Stimulated activated naive CD8-positive, alpha-beta T cell treated with anti-CD3 and anti-CD28 coated beads, Interleukin-15, Interleukin-2, amounts not matched to agents 100 U/mL and 50 U/mL, for 24 hours (primary cell): ENCODE measurements around the gene PRPH2.

Source experiments
- ATAC-seq: fragments of 150-1000 bp; cut with Tn5 transposase; one replicate; pipeline ENCODE4 v1.10.0; 2021
- DNase-seq: peaks from one replicate; pipeline ENCODE4 v3.0.0; 2021

Gene PRPH2, protein sequence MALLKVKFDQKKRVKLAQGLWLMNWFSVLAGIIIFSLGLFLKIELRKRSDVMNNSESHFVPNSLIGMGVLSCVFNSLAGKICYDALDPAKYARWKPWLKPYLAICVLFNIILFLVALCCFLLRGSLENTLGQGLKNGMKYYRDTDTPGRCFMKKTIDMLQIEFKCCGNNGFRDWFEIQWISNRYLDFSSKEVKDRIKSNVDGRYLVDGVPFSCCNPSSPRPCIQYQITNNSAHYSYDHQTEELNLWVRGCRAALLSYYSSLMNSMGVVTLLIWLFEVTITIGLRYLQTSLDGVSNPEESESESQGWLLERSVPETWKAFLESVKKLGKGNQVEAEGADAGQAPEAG

DNA sequence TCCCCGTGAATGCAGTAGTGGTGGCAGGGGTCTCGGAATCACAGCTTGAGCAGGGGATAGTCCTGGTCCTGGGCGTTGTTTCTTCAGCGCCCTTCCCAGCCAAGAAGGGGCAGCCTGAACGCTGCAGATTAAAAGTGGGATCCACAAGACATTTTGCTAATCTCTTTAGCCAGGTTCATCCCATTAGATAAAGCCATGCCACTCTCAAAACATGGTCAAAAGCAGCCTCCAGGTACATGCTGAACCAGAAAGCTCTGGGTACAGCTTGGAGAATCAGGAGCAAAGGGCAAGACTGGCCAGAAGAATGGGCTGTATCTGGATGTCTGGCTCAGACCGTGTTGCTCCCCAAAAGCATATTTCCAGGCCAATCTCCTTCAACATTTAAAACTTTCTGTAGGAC, at the start of gene PRPH2:
Gene PRPH2, minus strand, starts transcription at position 101 of the 400 bp plus-strand sequence. CDS start 263 bp downstream, outside the sequence.
- no peak for ATAC-seq

DNA sequence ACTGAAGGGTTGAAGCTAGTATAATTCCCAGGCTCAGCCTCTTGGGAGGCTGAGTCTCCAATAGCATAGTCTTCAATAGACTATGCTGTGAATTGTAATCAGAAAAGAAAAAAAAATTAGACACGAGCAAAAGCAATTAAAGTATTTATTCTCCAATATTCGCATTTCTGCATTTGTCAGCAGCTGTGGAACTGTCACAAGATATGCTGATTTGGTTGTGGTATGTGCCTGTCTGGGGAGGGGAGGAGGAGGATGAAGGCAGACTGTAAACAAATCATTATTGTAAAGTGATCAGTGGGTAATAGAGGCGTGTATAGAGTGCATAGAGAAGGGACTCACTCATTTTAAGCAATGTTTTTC, 49.3 kb upstream of the PRPH2 start:
- no peak for ATAC-seq
- no peak for DNase-seq

More for the DNA sequence above, at the start of gene PRPH2:
- DNase-seq: no peak

DNA sequence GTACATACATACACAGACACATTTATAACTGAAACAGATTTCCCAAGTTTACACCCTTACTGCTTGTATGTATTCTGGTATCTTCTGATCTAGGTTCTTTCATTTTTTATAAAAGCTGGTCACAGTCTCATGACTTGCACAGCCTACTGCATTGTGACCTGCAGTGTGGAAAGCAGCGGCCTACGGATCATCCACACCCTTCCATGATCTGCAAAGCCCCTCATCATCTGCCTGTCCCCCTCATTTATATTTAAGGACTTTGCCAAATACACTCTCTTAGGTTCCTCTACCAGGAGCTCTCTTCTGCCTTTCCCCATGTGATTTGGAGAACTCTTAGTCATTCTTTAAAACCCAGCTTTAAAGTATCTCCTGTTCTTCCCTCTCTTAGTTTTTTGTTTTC, 47.4 kb upstream of the PRPH2 start:
- DNase-seq: no peak
- no peak for ATAC-seq

DNA sequence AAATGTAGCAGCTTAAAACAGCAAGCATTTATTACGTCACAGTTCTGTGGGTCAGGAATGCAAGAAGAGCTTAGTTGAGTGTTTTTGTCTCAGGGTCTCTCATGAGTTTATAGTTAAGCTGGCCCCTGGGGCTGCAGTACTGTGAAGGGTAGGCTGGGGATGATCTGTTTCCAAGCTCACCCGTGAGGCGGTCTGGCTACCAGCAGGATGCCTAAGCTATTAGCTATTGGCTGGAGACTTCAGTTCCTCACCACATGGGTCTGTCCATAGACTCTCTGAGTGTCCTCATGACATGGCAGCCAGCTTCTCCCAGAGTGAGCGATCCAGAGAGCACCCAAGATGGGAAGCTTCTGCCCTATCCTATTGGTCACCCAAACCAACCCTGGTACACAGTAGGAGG, 46.7 kb upstream of the PRPH2 start:
- ATAC-seq (no peak), DNase-seq (no peak)

DNA sequence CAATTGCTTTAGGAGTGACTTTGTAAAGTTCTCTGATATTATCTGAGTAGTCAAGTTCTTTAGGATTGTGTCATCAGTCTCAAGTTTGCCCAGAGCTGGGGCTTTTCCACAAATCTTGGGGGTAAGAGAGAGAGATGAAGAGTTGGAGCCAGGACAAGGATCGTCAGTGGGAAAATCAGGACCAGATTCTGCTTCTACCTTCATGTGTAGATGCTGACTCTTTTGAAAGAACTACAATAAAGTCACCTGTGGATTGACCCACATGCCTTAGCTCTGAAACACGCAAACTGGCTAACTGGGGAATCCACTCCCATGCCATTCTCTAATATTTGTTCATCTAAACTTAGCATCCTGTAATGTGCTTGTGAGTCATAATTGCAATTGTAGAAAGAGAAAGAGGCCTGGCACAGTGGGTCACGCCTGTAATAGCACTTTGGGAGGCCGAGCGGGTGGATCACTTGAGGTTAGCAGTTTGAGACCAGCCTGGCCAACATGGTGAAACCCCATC, 43.8 kb upstream of the PRPH2 start:
- ATAC-seq (no peak), DNase-seq (no peak)

DNA sequence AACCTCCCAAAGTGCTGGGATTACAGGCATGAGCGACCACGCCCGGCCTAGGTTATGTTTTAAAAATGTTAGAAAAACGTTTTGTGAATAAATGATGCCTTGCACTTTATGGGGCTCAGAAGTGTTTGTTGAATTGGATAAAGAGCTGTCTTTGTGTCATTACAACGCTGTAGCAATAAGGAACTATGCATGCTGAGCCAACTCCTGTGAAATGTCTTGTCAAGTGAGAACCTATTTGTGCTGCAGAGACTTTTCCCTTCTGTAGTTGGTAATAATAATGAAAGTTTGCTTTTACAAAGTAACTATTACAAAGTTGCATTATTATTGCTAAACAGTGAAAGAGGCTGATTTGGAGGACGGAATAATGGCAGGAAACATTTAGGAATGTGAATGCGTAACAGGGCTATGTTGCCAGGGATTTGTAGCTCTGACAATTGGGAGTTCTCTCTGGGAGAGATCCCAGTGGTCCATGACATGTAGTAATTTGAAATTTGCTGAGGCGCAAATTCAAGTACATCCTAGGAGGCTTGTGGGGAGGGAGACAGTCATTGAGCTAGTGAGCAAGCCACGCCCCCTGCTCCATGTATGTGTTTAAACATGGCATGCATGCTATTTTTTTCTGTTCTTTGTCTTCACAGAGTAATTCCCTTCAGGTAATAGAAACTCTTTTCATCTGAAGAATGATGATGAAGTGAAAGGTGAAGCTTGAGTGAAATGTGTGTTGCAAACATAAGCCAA, 42.7 kb upstream of the PRPH2 start:
- ATAC-seq: no peak

DNA sequence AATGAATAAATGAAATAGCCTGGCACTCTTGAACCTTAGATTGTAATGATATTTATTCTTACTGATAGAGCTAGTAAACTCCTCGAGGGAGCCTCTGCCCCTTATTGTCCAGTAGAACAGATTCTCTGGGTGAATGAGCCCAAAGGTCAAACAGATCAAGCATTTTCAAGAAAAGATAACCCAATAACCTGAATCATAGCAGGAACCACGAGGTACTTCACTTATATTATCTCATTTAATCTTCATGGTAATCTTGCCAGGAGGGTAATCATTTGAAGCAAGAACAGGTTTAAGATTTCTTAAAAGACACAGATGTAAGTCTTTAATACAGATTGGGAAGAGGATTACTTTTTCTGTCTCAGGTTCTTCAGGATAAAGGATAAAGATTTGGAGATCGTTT, 40.6 kb upstream of the PRPH2 start:
- ATAC-seq: no peak
- no peak for DNase-seq

More for the DNA sequence above, 42.7 kb upstream of the PRPH2 start:
- no peak for DNase-seq

DNA sequence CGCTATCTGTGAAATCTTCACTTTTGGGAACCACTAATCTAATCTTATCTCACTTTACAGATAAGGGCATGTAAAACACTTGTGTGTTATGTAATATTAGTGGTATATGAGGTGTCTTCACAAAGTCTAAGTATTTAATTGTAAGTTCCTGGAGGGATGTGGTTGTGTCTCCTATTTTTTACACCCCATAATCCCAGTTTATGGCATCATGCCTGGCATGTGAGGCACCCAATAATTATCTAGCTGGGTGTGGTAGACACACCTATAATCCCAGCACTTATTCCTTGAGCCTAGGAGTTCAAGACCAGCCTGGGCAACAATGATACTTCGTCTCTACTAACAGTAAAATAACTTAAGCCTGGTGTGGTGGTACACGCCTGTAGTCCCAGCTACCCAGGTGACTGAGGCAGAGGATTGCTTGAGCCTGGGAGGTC, 40.0 kb upstream of the PRPH2 start:
- ATAC-seq: no peak
- DNase-seq: no peak

DNA sequence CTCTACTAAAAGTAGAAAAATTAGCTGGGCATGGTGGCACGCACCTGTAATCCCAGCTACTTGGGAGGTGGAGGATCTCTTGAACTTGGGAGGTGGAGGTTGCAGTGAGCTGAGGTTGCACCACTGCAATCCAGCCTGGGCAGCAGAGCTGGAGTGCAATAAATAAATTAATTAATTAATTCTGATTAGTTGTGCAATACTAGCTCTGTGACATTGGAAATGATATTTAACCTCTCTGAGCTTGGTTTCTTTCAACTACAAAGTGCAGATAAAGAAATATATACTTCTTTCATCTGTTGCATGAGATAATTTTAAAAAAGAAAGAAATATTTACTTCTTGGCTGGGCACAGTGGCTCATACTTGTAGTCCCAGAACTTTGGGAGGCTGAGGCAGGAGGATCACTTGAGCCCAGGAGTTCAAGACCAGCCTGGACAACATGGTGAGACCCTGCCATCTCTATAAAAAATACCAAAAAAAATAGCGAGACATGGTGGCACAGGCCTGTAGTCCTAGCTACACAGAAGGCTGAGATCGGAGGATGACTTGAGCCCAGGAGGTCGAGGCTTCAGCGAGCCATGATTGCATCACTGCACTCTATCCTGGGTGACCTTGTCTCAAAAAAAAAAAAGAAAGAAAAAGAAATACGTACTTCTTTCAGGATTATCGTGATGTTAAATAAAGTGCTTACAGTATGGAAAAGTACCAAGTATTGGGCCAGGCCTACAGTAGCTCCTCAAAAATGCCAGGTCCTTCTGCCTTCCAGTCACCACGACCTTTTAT, 39.1 kb upstream of the PRPH2 start:
- ATAC-seq (no peak), DNase-seq (no peak)

DNA sequence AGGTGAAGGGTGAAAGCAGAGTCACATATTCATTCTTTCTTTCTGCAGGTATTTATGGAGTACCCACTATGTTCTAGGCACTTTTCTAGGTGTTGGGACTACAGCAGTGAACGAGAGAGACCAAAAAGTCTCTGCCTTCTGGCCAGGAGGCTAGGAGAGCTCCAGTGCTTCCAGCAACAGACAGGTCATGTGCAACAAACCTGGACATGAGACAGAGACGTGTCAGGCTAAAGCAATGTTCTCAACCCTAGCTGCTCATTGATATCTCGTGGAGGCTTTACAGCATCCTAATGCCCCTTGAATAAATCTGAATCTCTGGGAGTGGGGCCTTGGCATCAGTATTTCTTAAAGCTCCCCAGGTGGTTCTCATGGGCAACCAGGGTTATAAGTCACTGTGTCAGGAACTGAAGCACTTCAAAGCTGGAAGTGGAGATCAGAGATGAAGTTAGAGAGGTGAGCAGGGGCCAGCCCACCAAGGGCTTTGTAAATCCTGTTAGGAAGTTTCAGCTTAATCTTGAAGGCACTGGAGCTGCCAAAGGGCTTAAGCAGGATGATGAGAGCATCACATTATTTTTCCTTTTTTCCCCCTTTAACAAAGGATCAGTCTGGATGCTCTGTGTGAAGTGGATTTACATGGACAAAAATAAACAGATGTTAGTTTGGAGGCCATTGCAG, 36.5 kb upstream of the PRPH2 start:
- DNase-seq (no peak), ATAC-seq (no peak)

DNA sequence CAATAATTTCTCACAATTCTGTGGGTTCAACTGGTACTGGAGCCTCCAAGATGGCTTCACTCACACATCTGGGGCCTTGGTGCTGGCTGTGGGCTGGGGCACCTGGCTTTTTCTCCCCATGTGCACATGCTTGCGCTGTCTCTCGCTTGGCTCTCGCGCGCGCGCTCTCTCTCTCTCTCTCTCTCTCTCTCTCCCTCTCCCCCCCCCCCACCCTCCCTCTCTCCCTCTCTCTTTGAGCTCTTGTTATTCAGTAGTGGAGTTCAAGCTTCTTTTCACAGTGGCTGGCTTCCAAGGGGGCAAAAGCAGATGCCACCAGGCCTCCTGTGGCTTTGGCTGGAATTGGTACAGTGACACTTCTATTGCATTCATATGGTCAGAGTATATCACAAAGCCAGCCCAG, 34.3 kb upstream of the PRPH2 start:
- no peak for ATAC-seq

DNA sequence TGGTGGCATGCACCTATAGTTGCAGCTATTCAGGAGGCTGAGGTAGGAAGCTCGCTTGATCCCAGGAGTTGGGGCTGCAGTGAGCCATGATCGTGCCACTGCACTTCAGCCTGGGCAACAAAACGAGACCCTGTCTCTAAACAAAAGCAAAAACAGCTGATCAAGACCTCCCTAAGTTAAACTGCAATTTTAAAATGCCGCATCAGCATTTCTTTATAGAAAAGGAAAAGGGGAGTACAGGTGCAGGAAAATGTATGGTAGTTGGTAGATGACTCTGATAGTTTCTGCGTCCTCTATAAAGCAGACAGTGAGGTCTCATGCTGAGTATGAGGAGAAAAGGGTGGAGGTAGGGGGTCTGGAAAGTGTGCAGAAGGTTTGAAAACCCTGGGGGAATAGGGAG, 32.4 kb upstream of the PRPH2 start:
- no peak for ATAC-seq
- no peak for DNase-seq

More for the DNA sequence above, 34.3 kb upstream of the PRPH2 start:
- DNase-seq: no peak

DNA sequence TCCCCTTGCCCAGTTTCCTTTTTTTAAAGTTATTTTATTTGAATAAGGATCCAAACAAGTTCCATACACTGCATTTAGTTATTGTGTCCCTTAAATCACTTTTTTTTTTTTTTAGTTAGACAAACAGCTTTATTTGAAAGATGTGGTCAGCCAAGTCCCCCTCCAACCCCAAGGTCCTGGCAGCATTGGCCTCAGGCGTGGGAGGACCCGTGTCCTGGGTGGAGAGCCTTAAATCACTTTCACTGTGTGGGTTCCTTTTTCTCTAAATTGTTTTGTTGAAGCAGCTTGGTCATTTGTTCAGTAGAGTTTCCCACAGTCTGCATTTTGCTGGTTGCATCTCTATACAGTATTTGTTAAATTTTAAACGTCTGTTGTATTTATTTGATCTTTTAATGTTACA, 28.7 kb upstream of the PRPH2 start:
- no peak for ATAC-seq
- DNase-seq: no peak

DNA sequence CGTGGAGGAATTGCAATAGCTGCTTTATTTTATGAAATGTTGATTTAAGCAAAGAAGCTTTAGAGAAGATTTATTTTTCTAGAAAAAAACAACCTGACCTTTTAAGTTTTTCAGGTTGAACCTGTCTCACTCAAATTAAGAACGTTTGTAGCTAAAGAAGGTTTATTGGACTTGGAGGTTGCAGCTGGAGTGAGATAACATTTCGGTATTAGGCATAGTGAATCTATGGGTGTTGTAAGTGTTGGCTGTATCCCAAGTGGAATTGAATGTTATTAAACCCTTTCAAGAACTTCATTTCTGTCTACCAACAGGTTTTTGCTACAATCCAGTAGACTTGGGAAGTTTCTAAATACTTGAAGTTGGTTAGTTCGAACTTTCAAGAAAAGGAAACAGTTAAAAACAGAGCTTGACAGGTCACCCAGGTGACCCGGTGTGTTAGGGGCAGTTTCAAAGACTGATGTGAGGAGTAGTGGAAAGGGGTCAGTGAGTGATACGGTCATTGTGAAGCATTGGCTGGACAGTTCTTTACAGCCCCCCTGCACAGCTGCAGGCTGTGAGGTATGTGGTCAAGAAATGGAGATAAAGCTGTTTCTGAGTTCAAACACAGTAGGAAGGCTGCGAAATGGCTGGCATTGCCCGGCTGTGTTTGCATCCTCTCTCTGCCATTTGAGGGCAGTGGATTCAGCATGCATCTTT, 26.0 kb upstream of the PRPH2 start:
- DNase-seq: no peak
- no peak for ATAC-seq

DNA sequence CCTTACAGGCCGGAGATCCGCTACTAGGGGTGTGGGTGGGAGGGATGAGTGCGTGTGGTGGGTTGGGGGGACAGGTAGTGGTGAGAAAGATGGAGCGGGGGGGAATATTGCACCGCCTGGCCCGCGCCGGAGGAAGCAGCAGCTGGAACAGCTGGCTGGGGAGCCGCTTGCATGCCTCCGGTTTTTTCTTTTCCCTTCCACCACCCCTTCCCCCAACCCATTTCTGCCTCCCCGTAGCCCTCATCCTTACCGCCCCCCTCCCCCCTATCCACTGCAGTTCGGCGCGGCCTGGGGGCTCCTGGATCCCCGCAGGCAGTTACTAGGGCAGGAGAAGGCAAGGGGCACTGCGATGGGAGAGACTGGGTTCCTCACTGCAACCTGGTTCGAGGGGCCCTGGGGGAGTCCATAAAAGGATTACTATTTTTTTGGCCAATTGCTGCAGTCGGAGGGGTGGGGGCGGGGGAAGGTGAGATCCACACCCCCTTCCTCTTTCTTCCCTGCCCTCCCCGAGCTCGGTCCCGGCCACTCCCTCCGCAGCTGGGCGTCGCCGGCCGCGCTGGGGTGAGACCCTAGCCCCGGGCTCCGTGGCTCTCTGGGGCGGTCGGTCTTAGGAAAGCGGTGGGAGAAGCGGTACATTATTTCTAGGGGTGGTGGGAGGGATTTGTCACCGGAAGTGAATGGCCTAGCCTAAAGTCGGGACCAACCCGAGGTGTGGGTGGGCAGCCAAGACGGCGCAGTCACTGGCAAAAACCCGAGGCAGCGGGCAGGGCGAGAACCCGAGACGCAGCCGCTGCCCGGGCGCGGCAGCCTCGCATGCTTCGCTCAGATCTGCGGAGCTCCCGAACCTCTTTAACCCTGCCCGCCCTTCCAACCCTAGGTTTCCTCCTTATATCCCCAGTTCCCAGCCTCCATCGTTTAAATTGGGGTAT, 24.3 kb upstream of the PRPH2 start:
- peak; percentile 89 for DNase-seq
- peak; percentile 79 for ATAC-seq

DNA sequence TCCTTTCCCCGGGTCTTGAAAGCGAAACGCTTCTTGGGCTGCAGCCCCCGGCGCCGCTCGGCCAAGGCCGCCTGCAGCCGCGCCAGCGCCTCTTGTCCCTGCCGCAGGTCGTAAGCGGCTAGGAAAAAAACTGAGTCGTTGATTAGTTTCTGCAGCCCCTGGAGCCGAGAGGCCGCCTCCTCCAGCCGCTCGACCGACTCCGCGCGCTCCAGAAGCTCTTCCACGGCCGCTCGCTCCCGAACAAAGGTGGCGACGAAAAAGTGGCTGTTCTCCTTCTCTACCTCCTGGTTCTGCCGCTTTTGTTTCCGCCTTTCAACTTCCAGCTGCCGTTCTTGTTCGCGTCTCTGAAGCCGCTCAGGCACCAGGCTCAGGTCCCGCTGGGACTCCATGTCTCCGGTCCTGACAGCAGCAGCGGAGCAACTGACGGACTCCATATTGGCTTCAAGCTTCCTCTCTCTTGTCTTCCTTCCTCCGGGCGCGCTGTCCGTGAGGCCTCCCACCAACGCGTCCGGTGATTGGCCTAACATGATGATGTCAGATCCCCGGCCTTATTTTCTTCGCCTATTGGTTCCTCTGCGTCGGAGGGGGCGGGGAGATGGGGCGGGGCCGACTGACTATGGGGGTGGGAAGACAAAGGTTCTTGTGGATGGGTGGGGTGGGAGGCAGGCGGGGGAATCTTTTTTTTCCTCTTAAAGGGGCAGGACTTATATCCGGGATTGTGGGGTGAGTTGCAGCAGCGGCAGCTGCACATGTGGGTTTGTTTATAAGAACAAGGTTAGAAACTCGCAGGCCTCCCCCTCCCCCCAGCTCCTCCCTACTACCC, 23.5 kb upstream of the PRPH2 start, which contains the start of gene TBCC:
Gene TBCC, minus strand, starts transcription at position 464 of the 823 bp plus-strand sequence. Its CDS starts 30 bp downstream, at position 434.
- DNase-seq (peak; percentile 92), ATAC-seq (peak; percentile 81)

DNA sequence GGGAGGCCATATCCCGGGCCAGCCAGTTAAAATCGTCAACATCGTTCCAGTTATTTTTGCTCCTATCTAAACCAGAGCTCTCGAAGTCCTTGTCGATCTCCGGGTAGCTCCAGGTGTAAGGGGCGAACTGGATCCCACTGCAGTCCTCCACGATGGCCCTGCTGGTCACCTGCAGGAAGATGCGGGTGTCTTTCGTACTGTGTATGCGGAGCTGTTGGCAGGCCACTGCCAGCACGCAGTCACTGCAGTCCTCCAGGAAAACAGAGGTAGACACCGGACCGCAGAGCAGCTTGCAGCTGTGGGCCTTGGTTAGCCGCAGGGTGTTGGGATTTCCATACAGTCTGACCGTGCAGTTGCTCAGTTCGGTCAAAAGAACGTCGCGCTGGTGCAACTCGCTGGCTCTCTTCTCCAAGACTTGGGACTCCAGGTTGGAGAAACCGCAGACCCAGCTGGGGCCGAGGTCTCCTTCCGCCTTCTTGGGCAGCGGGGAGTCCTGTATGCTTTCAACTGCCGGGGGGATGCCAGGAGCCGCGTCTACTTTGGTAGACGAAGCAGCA, 22.8 kb upstream of the PRPH2 start:
- DNase-seq (peak; percentile 48), ATAC-seq (no peak)

DNA sequence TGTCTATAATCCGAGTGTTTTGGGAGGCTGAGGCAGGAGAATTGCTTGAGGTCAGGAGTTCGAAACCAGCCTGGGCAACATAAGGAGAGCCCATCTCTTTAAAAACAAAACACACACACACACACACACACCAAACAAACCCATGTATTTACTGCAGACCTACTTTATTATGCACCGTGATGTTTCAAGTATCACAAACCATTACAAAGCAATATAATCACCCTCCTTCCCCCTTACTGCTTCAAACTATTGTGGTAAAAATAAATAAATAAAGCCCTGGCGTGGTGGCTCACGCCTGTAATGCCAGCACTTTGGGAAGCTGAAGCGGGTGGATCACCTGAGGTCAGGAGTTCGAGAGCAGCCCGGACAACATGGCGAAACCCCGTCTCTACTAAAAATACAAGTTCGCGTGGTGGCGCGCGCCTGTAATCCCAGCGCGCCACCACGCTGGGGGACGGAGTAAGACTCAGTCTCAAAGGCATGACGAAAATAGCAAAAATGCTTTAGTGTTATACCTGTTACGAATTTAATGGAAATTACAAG, 22.0 kb upstream of the PRPH2 start:
- no peak for DNase-seq

More for the DNA sequence above, 22.0 kb upstream of the PRPH2 start:
- no peak for ATAC-seq
